PFSK-1 (cell line): ENCODE measurements around the gene KNSTRN.

Source experiments
- POLR2AphosphoS5 ChIP-seq: IDR thresholded peaks from 2 replicates; pipeline ENCODE4 v1.6.1; 2012; ENCODE audit warnings: low read depth, mild to moderate bottlenecking, control low read depth, low read length, moderate library complexity
- REST ChIP-seq, 2 experiments: IDR thresholded peaks; 2 replicates each; pipeline versions ENCODE4 v1.6.1 to v1.8.0; 2011 to 2012; ENCODE audit warnings: low read depth in 2 of 2, low read length in 2 of 2, control low read depth in 1 of 2, inconsistent platforms in 1 of 2, mild to moderate bottlenecking in 1 of 2, moderate library complexity in 1 of 2; ENCODE audit not compliant: insufficient read depth in 1 of 2
- SIN3A ChIP-seq: IDR thresholded peaks from 2 replicates; pipeline ENCODE4 v1.6.1; 2012; ENCODE audit warnings: mild to moderate bottlenecking, low read length, moderate library complexity, borderline replicate concordance; ENCODE audit not compliant: insufficient read depth
- TAF1 ChIP-seq: IDR thresholded peaks from 2 replicates; pipeline ENCODE4 v1.6.1; 2012; ENCODE audit warnings: low read length, control low read depth, borderline replicate concordance; ENCODE audit not compliant: insufficient read depth

- TF ChIP-seq SIN3A, result no peak
- TF ChIP-seq TAF1, result no peak
- TF ChIP-seq POLR2AphosphoS5, result no peak
- no peak for TF ChIP-seq REST (IDR thresholded peaks at IDR 0.05; ENCODE audit: insufficient read depth in 1 of 2, low read depth in 2 of 2, low read length in 2 of 2)
These were observed 9.5 kb upstream of the KNSTRN start for GRCh38 chr15:40372981-40373380.
